Aorta (tissue), 5 donors: ENCODE data around the gene PHACTR1. TPM values are rescaled to one million over a fixed set of nuclear protein-coding genes. Genes with fewer than 3 reads are reported as not detected.

Experiments
- ATAC-seq: fragments of 200-7000 bp; cut with Tn5 transposase; one replicate; pipeline ENCODE4 v1.9.1; 2022; ENCODE audit warnings: moderate library complexity; ENCODE audit not compliant: low FRiP score
- DNase-seq, 2 donors: peaks; one replicate each; pipeline ENCODE4 v3.0.0-alpha.2; 2020
- H3K27ac ChIP-seq, 2 donors: one replicate each; pipeline ENCODE4 v1.5.1; 2013; ENCODE audit warnings: low read length in 2 of 2, mild to moderate bottlenecking in 2 of 2, moderate library complexity in 2 of 2, control low read depth in 1 of 2, inconsistent platforms in 1 of 2, low read depth in 1 of 2
- H3K27me3 ChIP-seq, 2 donors: one replicate each; pipeline ENCODE4 v1.6.1; 2013; ENCODE audit warnings: control low read depth in 1 of 2, low read length in 1 of 2, mild to moderate bottlenecking in 1 of 2, moderate library complexity in 1 of 2; ENCODE audit not compliant: insufficient read depth in 2 of 2, control insufficient read depth in 1 of 2
- H3K36me3 ChIP-seq, 2 donors: one replicate each; pipeline ENCODE4 v1.6.1; 2013; ENCODE audit warnings: control low read depth in 1 of 2, low read length in 1 of 2, mild to moderate bottlenecking in 1 of 2; ENCODE audit not compliant: insufficient read depth in 2 of 2, control insufficient read depth in 1 of 2
- H3K4me1 ChIP-seq, 2 donors: one replicate each; pipeline ENCODE4 v1.6.1; 2013; ENCODE audit warnings: low read length in 2 of 2, control low read depth in 1 of 2, mild to moderate bottlenecking in 1 of 2, moderate library complexity in 1 of 2; ENCODE audit not compliant: insufficient read depth in 2 of 2, control insufficient read depth in 1 of 2
- H3K4me3 ChIP-seq, 2 donors: one replicate each; pipeline ENCODE4 v1.5.1; 2013; ENCODE audit warnings: low read length in 2 of 2, control low read depth in 1 of 2, mild to moderate bottlenecking in 1 of 2
- H3K9me3 ChIP-seq: one replicate; pipeline ENCODE4 v1.6.1; 2013; ENCODE audit warnings: mild to moderate bottlenecking, low read length; ENCODE audit not compliant: control insufficient read depth
- WGBS, 2 donors: extraction: QIAGEN DNeasy Blood & Tissue Kit; methylation state at CpG; one replicate each; pipeline ENCODE4 v1.1.7; 2013; 5-methylcytosine and 5-hydroxymethylcytosine counted together
- intact Hi-C, 2 donors: fragments of 100-400 bp; cut with DNase I; formaldehyde crosslinking; loops; one replicate each; pipeline versions ENCODE4 v1.14.2 to v1.15.0; 2022
- polyA plus RNA-seq, 2 donors: library from polyadenylated mRNA; stranded (reverse); fragments of 200-250 nt; gene quantifications; one replicate each; pipeline ENCODE4 v1.2.3, GENCODE V29; 2013
- total RNA-seq, 2 donors: library from RNA; stranded (reverse); fragmentation: NEBNext Ultra II Directional; extraction: Animal tissue kit (Norgen Biotek cat#: 25700); gene quantifications; one replicate each; pipeline ENCODE4 v1.2.1, GENCODE V29; 2021
- donor health status: healthy with polysubstance abuse.
- donor health status: Bipolar disorder and iron deficiency.
- donor health status: DM: no; HTN: no; CAD: no.
- donor health status: DM: no; HTN: no; CAD: no.
- donor health status: DM: yes; HTN: yes; CAD: no.

PHACTR1 gene
- total and polyA plus RNA-seq, 4 donors: 3.2 to 89.4 (median 20.1) TPM

DNA sequence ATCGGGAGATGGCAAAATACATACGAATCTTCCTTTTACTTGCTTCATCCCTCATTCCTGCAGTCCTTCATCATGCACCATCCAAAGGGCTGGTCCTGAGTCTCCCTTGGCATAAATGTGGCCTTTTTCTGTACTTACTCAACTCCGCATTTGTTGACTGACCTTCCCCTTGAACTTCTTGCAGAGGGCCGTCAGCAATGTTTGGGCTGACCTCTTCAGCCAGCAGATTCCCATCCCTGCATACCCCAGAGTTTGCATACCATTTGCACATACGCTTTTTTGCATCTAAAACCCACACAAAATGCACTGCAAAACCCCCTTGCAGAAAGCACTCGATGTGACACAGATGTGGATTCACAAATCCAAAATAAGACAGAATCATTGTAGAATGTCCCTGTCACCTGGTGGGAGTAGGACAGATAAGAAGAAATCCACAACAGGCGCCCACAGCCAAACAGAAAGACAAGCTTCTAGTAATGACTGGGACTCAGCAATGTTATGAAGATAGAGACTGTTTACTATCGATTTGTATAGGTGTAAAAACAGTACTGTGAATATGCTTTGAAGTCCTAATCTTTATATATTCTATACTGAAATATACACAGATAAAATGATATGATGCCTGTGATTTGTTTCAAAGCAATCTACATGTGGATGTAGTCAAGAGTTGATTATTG is 566.0 kb downstream of the PHACTR1 start:
- H3K9me3 ChIP-seq: no peaks in the 10 kb centered on the region
- DNase-seq (no peak), ATAC-seq (no peak)
- intact Hi-C loops: no loop called here
- H3K27me3 ChIP-seq: no peaks in the 10 kb centered on the region
- peaks cover 5 to 11% of the 10 kb centered on the region in 2 donors for H3K36me3 ChIP-seq
- H3K27ac ChIP-seq: no peak overlapping the region
- 80 to 85% methylated on average over 8 of the region's 8 CpGs for WGBS, 2 donors
- no peaks in the 10 kb centered on the region for H3K4me1 ChIP-seq
- H3K4me3 ChIP-seq: no peak overlapping the region

DNA sequence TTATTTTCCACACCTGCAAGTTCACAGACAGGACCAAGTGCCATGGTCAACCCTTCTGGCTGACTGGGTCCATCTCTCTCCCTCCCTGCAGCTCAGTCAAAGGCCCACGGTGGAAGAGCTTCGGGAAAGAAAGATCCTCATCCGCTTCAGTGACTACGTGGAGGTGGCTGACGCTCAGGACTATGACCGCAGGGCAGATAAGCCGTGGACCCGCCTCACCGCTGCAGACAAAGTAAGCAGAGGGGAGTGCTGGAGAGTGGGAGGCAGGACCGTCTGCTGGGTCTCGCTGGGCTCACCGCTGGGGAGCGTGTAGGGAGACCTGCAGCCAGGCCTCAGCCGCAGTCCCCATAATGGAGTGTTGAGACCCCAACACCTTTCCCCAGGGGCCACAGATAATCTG is 566.8 kb downstream of the PHACTR1 start:
- WGBS, 2 donors: 93% methylated on average over 14 of the region's 14 CpGs
- Histone ChIP-seq H3K27ac (no peak overlapping the region), H3K4me1 (no peaks in the 10 kb centered on the region), H3K27me3 (no peaks in the 10 kb centered on the region), H3K4me3 (no peak overlapping the region), H3K36me3 (peaks cover 3 to 11% of the 10 kb centered on the region in 2 donors), H3K9me3 (no peaks in the 10 kb centered on the region)
- intact Hi-C loops: no loop called here
- DNase-seq (no peak), ATAC-seq (no peak)

DNA sequence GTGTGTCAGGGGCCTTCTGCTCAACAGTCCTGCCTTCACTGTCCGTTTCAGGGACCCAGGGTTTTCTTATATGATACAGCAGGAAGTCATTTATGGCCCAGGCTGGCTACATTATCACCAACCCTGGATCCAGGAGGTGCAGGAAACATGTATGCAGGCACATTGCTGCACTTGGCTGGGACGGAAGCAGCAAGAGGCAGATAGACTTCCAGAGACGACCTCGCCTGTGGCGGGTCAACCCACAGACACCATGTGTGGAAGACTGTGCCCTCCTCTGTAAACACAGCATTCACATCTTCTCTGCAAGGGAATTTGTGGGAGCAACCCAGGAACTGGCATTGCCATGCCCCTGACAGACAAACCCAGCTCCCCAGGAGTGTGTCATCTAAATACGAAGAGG is 568.1 kb downstream of the PHACTR1 start:
- ATAC-seq: no peak
- WGBS, 2 donors: 82 to 85% methylated on average over 6 of the region's 6 CpGs

DNA sequence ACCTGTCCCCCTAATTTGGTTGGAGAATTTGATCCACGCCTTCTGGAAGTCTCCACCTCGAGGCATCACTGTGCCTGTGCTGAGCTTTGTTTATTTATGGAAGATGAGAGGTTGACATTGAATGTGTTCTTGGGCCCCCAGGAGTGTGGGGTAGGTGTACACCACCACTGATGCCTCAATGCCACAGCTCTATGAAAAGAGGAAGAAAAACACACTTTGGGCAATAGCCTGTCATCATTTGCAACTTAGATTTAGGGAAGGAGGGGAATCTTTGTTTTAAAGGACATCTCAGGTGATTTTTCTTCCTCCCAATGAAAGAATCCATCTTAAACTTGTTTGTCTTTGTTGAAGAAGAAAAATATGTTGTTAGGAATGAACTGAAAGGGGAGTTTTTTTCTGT is 569.1 kb downstream of the PHACTR1 start:
- peaks cover 3 to 11% of the 10 kb centered on the region in 2 donors for H3K36me3 ChIP-seq
- H3K4me1 ChIP-seq: peaks cover 0 to 2% of the 10 kb centered on the region in 2 donors
- no peaks in the 10 kb centered on the region for H3K9me3 ChIP-seq
- DNase-seq: no peak
- H3K27ac ChIP-seq: no peak overlapping the region
- no peak overlapping the region for H3K4me3 ChIP-seq
- intact Hi-C loops: no loop called here
- WGBS, 2 donors: 79 to 84% methylated on average over 2 of the region's 2 CpGs
- no peak for ATAC-seq
- H3K27me3 ChIP-seq: no peaks in the 10 kb centered on the region

More for the DNA sequence above, 568.1 kb downstream of the PHACTR1 start:
- H3K27me3 ChIP-seq: no peaks in the 10 kb centered on the region
- H3K36me3 ChIP-seq: peaks cover 3 to 11% of the 10 kb centered on the region in 2 donors
- H3K4me1 ChIP-seq: peaks cover 0 to 2% of the 10 kb centered on the region in 2 donors
- H3K27ac ChIP-seq: no peak overlapping the region
- no peak for DNase-seq
- H3K9me3 ChIP-seq: no peaks in the 10 kb centered on the region
- no peak overlapping the region for H3K4me3 ChIP-seq
- intact Hi-C loops: no loop called here

DNA sequence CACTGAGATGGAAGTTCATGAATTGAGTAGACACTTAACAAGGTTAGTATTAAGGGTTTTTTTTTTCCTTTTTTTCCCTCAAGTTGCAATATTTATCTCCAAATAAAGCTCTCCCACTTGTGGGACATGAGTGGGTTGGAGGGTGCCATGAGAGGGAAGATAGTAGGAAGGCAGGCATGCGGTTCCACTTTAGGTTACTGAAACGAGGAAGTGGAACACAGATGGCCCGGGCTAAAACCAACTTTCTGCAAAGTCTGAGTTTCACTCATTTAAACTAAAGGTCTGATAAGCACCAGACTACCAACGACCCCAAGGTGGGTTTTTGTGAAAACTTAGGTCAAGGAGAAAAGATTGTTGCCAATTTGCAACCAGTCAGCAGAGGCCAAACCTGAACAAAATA is 569.6 kb downstream of the PHACTR1 start:
- intact Hi-C loops: no loop called here
- Histone ChIP-seq H3K4me3 (no peak overlapping the region), H3K36me3 (peaks cover 3 to 11% of the 10 kb centered on the region in 2 donors), H3K4me1 (peaks cover 0 to 2% of the 10 kb centered on the region in 2 donors), H3K9me3 (no peaks in the 10 kb centered on the region), H3K27me3 (no peaks in the 10 kb centered on the region), H3K27ac (no peak overlapping the region)
- ATAC-seq (no peak), DNase-seq (no peak)
- WGBS, 2 donors: 85 to 95% methylated on average over 4 of the region's 4 CpGs

DNA sequence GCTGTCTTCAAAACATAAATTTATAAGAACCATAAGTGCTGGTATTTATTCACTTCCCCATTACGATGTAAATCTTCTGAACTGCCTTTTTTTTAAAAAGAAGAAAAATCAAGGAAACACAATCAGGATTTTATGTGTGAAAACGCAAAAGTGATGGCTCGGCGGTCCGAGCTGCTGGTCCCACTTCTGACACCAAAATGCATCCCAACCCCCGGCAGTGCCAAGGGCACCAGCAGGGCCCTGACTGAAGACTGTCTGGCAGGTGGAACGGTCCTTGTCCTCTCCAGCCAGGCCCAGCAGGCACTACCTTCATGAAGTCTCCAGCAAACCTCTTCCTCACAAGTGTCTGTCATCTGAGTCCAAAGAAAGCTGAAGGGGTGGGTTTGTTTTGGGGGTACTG is 570.5 kb downstream of the PHACTR1 start:
- DNase-seq: no peak
- 96 to 97% methylated on average over 7 of the region's 7 CpGs for WGBS, 2 donors

GRCh38 chr6:13288481-13288880 is 571.9 kb downstream of the PHACTR1 start:
- 82% methylated on average over 9 of the region's 9 CpGs for WGBS, 2 donors
- ATAC-seq: no peak
- Histone ChIP-seq H3K27me3 (no peaks in the 10 kb centered on the region), H3K4me3 (no peak overlapping the region), H3K9me3 (no peaks in the 10 kb centered on the region), H3K27ac (peak overlapping the region in 1 of 2 donors; percentile 5), H3K36me3 (peaks cover 3 to 11% of the 10 kb centered on the region in 2 donors), H3K4me1 (peaks cover 0 to 2% of the 10 kb centered on the region in 2 donors)
- intact Hi-C loops: no loop called here
- DNase-seq: no peak

More for the DNA sequence above, 570.5 kb downstream of the PHACTR1 start:
- H3K9me3 ChIP-seq: no peaks in the 10 kb centered on the region
- peaks cover 0 to 2% of the 10 kb centered on the region in 2 donors for H3K4me1 ChIP-seq
- H3K27ac ChIP-seq: no peak overlapping the region
- H3K4me3 ChIP-seq: no peak overlapping the region
- intact Hi-C loops: no loop called here
- peaks cover 3 to 11% of the 10 kb centered on the region in 2 donors for H3K36me3 ChIP-seq
- no peak for ATAC-seq
- H3K27me3 ChIP-seq: no peaks in the 10 kb centered on the region

DNA sequence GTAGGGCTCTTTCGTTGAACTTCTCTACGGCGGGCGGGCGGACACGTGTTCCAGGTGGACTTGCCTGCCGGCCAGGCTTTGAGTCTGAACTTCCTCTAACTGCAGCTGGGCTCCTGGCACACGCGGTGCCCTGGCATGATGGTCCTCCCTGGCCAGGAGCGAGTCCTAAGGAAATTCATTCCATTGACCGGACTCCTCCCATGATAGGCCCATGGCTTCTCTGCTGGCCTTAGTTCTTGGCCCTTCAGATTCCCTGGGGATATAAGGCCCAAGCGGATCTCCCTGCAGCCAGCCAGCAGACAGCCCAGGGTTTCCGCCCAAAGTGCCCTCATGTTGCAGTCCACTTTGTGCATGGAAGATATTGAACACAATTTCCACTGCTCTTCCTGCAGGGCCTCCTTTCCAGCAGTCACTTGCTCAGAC is 572.4 kb downstream of the PHACTR1 start:
- Histone ChIP-seq H3K9me3 (no peaks in the 10 kb centered on the region), H3K4me3 (no peak overlapping the region), H3K27me3 (no peaks in the 10 kb centered on the region), H3K27ac (peak overlapping the region in 1 of 2 donors; percentile 34), H3K4me1 (peaks cover 0 to 2% of the 10 kb centered on the region in 2 donors), H3K36me3 (peaks cover 3 to 11% of the 10 kb centered on the region in 2 donors)
- intact Hi-C loops: no loop called here
- peak; percentile 34 for ATAC-seq
- 22 to 27% methylated on average over 13 of the region's 13 CpGs for WGBS, 2 donors
- DNase-seq: no peak

GRCh38 chr6:13289789-13290318 is 573.3 kb downstream of the PHACTR1 start:
- H3K36me3 ChIP-seq: peaks cover 0 to 10% of the 10 kb centered on the region in 2 donors
- no peak for DNase-seq
- peaks cover 0 to 2% of the 10 kb centered on the region in 2 donors for H3K4me1 ChIP-seq
- H3K27me3 ChIP-seq: no peaks in the 10 kb centered on the region
- H3K9me3 ChIP-seq: no peaks in the 10 kb centered on the region
- H3K4me3 ChIP-seq: no peak overlapping the region
- peak overlapping the region in 1 of 2 donors; percentile 27 for H3K27ac ChIP-seq
- ATAC-seq: no peak
- intact Hi-C loops: no loop called here
- 21 to 26% methylated on average over 9 of the region's 9 CpGs for WGBS, 2 donors
